H9 (cell line): ENCODE measurements around the gene KIRREL3. TPM values are rescaled to one million over a fixed set of nuclear protein-coding genes. Genes with fewer than 3 reads are reported as not detected.

ENCODE experiments used
- DNase-seq: peaks from one replicate; pipeline ENCODE4 v3.0.0-alpha.2; 2017
- H2AFZ ChIP-seq: one replicate; pipeline ENCODE4 v1.6.1; 2013; ENCODE audit warnings: mild to moderate bottlenecking, low read length, control low read depth, moderate library complexity
- H2AK5ac ChIP-seq: 2 replicates; pipeline ENCODE4 v1.6.1; 2013; ENCODE audit warnings: low read length, control low read depth, mixed read lengths; ENCODE audit not compliant: insufficient read length
- H2BK120ac ChIP-seq: one replicate; pipeline ENCODE4 v1.6.1; 2013; ENCODE audit warnings: low read depth, mild to moderate bottlenecking, low read length, control low read depth, inconsistent platforms; ENCODE audit not compliant: poor library complexity, severe bottlenecking
- H2BK12ac ChIP-seq: 2 replicates; pipeline ENCODE4 v1.6.1; 2013; ENCODE audit warnings: low read length, control low read depth, mixed read lengths, low read depth; ENCODE audit not compliant: insufficient read length
- H2BK15ac ChIP-seq: 2 replicates; pipeline ENCODE4 v1.6.1; 2013; ENCODE audit warnings: low read depth, low read length, control low read depth
- H2BK20ac ChIP-seq: one replicate; pipeline ENCODE4 v1.6.1; 2013; ENCODE audit warnings: low read depth, mild to moderate bottlenecking, low read length, control low read depth, inconsistent platforms; ENCODE audit not compliant: poor library complexity, severe bottlenecking
- H2BK5ac ChIP-seq: 2 replicates; pipeline ENCODE4 v1.6.1; 2013; ENCODE audit warnings: low read length, control low read depth, mixed read lengths; ENCODE audit not compliant: insufficient read length
- H3K14ac ChIP-seq: 2 replicates; pipeline ENCODE4 v1.6.1; 2013; ENCODE audit warnings: low read length, control low read depth; ENCODE audit not compliant: insufficient read depth
- H3K18ac ChIP-seq: 2 replicates; pipeline ENCODE4 v1.6.1; 2013; ENCODE audit warnings: low read depth, mild to moderate bottlenecking, mixed read lengths, low read length, control low read depth; ENCODE audit not compliant: insufficient read length
- H3K23ac ChIP-seq: 2 replicates; pipeline ENCODE4 v1.6.1; 2013; ENCODE audit warnings: low read length, control low read depth, mixed read lengths, low read depth; ENCODE audit not compliant: insufficient read length
- H3K23me2 ChIP-seq: 2 replicates; pipeline ENCODE4 v1.6.1; 2013; ENCODE audit warnings: low read depth, mild to moderate bottlenecking, mixed read lengths, low read length, control low read depth; ENCODE audit not compliant: insufficient read length, poor library complexity, severe bottlenecking
- H3K27ac ChIP-seq: 2 replicates; pipeline ENCODE4 v1.5.1; 2013; ENCODE audit warnings: low read length, control low read depth, mixed read lengths, low read depth; ENCODE audit not compliant: insufficient read length
- H3K27me3 ChIP-seq: 2 replicates; pipeline ENCODE4 v1.6.1; 2013; ENCODE audit warnings: low read length, control low read depth, inconsistent platforms; ENCODE audit not compliant: insufficient read depth
- H3K4ac ChIP-seq: 2 replicates; pipeline ENCODE4 v1.6.1; 2013; ENCODE audit warnings: low read depth, mild to moderate bottlenecking, control low read depth, inconsistent platforms, low read length, moderate library complexity
- H3K4me1 ChIP-seq: 2 replicates; pipeline ENCODE4 v1.6.1; 2013; ENCODE audit warnings: low read length, control low read depth, inconsistent platforms; ENCODE audit not compliant: insufficient read depth
- H3K4me2 ChIP-seq: 2 replicates; pipeline ENCODE4 v1.6.1; 2013; ENCODE audit warnings: low read length, control low read depth, mixed read lengths; ENCODE audit not compliant: insufficient read length, insufficient read depth
- H3K56ac ChIP-seq: 2 replicates; pipeline ENCODE4 v1.6.1; 2013; ENCODE audit warnings: low read depth, mild to moderate bottlenecking, mixed read lengths, low read length, control low read depth; ENCODE audit not compliant: insufficient read length
- H3K79me1 ChIP-seq: 2 replicates; pipeline ENCODE4 v1.6.1; 2013; ENCODE audit warnings: low read depth, mild to moderate bottlenecking, moderate library complexity, low read length, control low read depth, inconsistent platforms; ENCODE audit not compliant: insufficient read depth, poor library complexity, severe bottlenecking
- H3K79me2 ChIP-seq: 2 replicates; pipeline ENCODE4 v1.6.1; 2013; ENCODE audit warnings: low read length, control low read depth, inconsistent platforms; ENCODE audit not compliant: insufficient read depth
- H3K9ac ChIP-seq: 2 replicates; pipeline ENCODE4 v1.6.1; 2013; ENCODE audit warnings: low read length, control low read depth, mixed read lengths; ENCODE audit not compliant: insufficient read length; ENCODE audit errors: extremely low read depth
- H3K9me3 ChIP-seq: one replicate; pipeline ENCODE4 v1.6.1; 2013; ENCODE audit warnings: low read depth, low read length, inconsistent platforms; ENCODE audit not compliant: control insufficient read depth
- H3T11ph ChIP-seq: one replicate; pipeline ENCODE4 v1.6.1; 2013; ENCODE audit warnings: mild to moderate bottlenecking, low read length, control low read depth, inconsistent platforms
- H4K20me1 ChIP-seq: one replicate; pipeline ENCODE4 v1.6.1; 2013; ENCODE audit not compliant: control insufficient read depth, insufficient read length, insufficient read depth
- H4K5ac ChIP-seq: 2 replicates; pipeline ENCODE4 v1.6.1; 2013; ENCODE audit warnings: low read depth, mild to moderate bottlenecking, mixed read lengths, low read length, control low read depth; ENCODE audit not compliant: insufficient read length
- H4K8ac ChIP-seq: replicated peaks from 2 replicates; pipeline ENCODE4 v1.6.1; 2013; ENCODE audit warnings: low read length, control low read depth, mixed read lengths, low read depth; ENCODE audit not compliant: insufficient read length
- H4K91ac ChIP-seq: 2 replicates; pipeline ENCODE4 v1.6.1; 2013; ENCODE audit warnings: low read depth, mild to moderate bottlenecking, moderate library complexity, mixed read lengths, low read length, control low read depth; ENCODE audit not compliant: insufficient read length
- H3K27ac Mint-ChIP-seq, 3 experiments: 2 replicates in 2 of 3; 3 replicates in 1 of 3; pipeline ENCODE4 v1.8.0; 2020 to 2021; ENCODE audit warnings: mixed read lengths in 3 of 3, mild to moderate bottlenecking in 1 of 3, moderate library complexity in 1 of 3
- H3K27me3 Mint-ChIP-seq: 2 replicates; pipeline ENCODE4 v1.8.0; 2021; ENCODE audit warnings: low read depth, mild to moderate bottlenecking, moderate library complexity, mixed read lengths
- H3K36me3 Mint-ChIP-seq, 3 experiments: 2 replicates in 2 of 3; 3 replicates in 1 of 3; pipeline ENCODE4 v1.8.0; 2020 to 2021; ENCODE audit warnings: low read depth in 3 of 3, mixed read lengths in 3 of 3; ENCODE audit not compliant: insufficient read depth in 1 of 3
- H3K4me1 Mint-ChIP-seq, 2 experiments: 2 replicates each; pipeline ENCODE4 v1.8.0; 2020; ENCODE audit warnings: mixed read lengths in 2 of 2
- H3K4me3 Mint-ChIP-seq, 2 experiments: 2 replicates in 1 of 2; 3 replicates in 1 of 2; pipeline ENCODE4 v1.8.0; 2020 to 2021; ENCODE audit warnings: mild to moderate bottlenecking in 2 of 2, mixed read lengths in 2 of 2, moderate library complexity in 1 of 2
- H3K9me3 Mint-ChIP-seq, 2 experiments: 2 replicates in 1 of 2; 3 replicates in 1 of 2; pipeline ENCODE4 v1.8.0; 2020; ENCODE audit warnings: mild to moderate bottlenecking in 2 of 2, mixed read lengths in 2 of 2, moderate library complexity in 1 of 2
- WGBS: extraction: QIAGEN DNeasy Blood & Tissue Kit; methylation state at CpG from one replicate; pipeline ENCODE4 v1.1.7; 2013; ENCODE audit warnings: missing lambda C conversion rate, low lambda C conversion rate, mixed read lengths; ENCODE audit not compliant: insufficient read length; ENCODE audit errors: extremely low coverage; 5-methylcytosine and 5-hydroxymethylcytosine counted together
- total RNA-seq: library from RNA; stranded (reverse); gene quantifications from 2 replicates; pipeline ENCODE4 v1.2.1, GENCODE V29; 2021
- TF ChIP-seq, protein P1 (sequence below): fragments of 200-600 bp; sonication (generic); conservative IDR thresholded peaks from 3 replicates; pipeline ENCODE4 v1.8.0; 2021; ENCODE audit warnings: antibody characterized with exemption, mild to moderate bottlenecking

The KIRREL3 gene
- total RNA-seq, 1 experiment from 2014 or later, result 0.17 TPM

DNA sequence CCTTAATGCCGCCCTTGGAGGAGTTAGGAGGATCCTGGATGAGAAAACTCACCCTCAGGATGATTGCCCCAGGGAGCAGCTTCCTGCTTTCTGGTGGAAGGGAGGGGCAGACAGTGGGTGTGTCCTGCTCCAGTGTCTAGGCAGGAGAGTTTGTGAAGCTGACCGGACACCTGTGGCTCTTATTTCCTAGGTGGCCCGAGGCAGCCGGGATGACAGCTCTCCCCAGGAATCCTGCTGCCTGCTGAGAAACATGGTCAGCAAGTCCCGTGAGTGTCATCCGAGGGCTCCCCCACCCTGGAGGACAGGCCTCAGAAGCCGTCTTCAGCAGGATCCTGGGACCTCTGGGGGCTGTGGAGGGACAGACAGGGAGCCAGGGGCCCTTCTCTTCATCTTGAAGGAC, 594.7 kb downstream of the KIRREL3 start:
- Mint-ChIP-seq H3K27ac (peak overlapping the region in 1 of 3 experiments; percentile 59; a peak in 1 of 7 replicates), H3K4me1 (peaks cover 27 to 33% of the 10 kb centered on the region in 2 experiments)
- no peaks in the 10 kb centered on the region for H3K9me3 ChIP-seq

More for the DNA sequence above, 594.7 kb downstream of the KIRREL3 start:
- no CpG with 5 or more reads among the region's 7 CpGs for WGBS
- Mint-ChIP-seq H3K4me3 (no peak overlapping the region), H3K9me3 (no peaks in the 10 kb centered on the region; a peak in 1 of 5 replicates), H3K27me3 (no peaks in the 10 kb centered on the region; the same call in 1 of the 2 replicates), H3K36me3 (peaks cover 12 to 20% (median 17%) of the 10 kb centered on the region in 3 experiments)
- no peak overlapping the region for H3K14ac ChIP-seq
- H2BK15ac ChIP-seq, result no peak overlapping the region
- no peak overlapping the region for H3K9ac ChIP-seq
- H3K18ac ChIP-seq, result no peak overlapping the region
- H3K27me3 ChIP-seq, result no peaks in the 10 kb centered on the region
- DNase-seq, result no peak
- H2BK12ac ChIP-seq, result no peak overlapping the region
- no peak overlapping the region for H3K4ac ChIP-seq
- H3K27ac ChIP-seq, result no peak overlapping the region
- no peak overlapping the region for H3K23ac ChIP-seq
- no peak overlapping the region for H2BK20ac ChIP-seq
- peaks cover 3% of the 10 kb centered on the region; the same call in 1 of the 2 replicates for H3K4me1 ChIP-seq
- TF ChIP-seq, protein P1, sequence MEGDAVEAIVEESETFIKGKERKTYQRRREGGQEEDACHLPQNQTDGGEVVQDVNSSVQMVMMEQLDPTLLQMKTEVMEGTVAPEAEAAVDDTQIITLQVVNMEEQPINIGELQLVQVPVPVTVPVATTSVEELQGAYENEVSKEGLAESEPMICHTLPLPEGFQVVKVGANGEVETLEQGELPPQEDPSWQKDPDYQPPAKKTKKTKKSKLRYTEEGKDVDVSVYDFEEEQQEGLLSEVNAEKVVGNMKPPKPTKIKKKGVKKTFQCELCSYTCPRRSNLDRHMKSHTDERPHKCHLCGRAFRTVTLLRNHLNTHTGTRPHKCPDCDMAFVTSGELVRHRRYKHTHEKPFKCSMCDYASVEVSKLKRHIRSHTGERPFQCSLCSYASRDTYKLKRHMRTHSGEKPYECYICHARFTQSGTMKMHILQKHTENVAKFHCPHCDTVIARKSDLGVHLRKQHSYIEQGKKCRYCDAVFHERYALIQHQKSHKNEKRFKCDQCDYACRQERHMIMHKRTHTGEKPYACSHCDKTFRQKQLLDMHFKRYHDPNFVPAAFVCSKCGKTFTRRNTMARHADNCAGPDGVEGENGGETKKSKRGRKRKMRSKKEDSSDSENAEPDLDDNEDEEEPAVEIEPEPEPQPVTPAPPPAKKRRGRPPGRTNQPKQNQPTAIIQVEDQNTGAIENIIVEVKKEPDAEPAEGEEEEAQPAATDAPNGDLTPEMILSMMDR, result no peak
- H2BK5ac ChIP-seq, result no peak overlapping the region
- no peak overlapping the region for H3K4me2 ChIP-seq
- H2AFZ ChIP-seq, result no peak overlapping the region
- H2AK5ac ChIP-seq, result no peak overlapping the region
- no peak overlapping the region for H3T11ph ChIP-seq
- no peak overlapping the region for H4K91ac ChIP-seq
- no peak overlapping the region for H2BK120ac ChIP-seq
- no peaks in the 10 kb centered on the region for H3K23me2 ChIP-seq
- H4K8ac ChIP-seq, result no peak overlapping the region
- H4K20me1 ChIP-seq, result no peaks in the 10 kb centered on the region
- H3K79me2 ChIP-seq, result no peaks in the 10 kb centered on the region
- H3K79me1 ChIP-seq, result no peaks in the 10 kb centered on the region
- no peak overlapping the region for H3K56ac ChIP-seq
- H4K5ac ChIP-seq, result no peak overlapping the region
